Lower leg skin (tissue), 3 donors: ENCODE results near the gene ELOB.

ENCODE experiments used
- CTCF ChIP-seq, 3 donors: fragments of 450-650 bp; IDR thresholded peaks; one replicate each; pipeline ENCODE4 v1.5.1; 2016; ENCODE audit warnings: antibody characterized with exemption in 3 of 3, mild to moderate bottlenecking in 3 of 3, moderate library complexity in 2 of 3
- POLR2A ChIP-seq, 2 donors: fragments of 450-650 bp; IDR thresholded peaks; one replicate each; pipeline ENCODE4 v1.6.1; 2016 to 2017; ENCODE audit warnings: antibody characterized with exemption in 2 of 2, mild to moderate bottlenecking in 1 of 2, moderate library complexity in 1 of 2

- TF ChIP-seq CTCF (IDR thresholded peaks at IDR 0.05) (no peak), POLR2A (IDR thresholded peaks at IDR 0.05) (no peak)
These were observed 21.7 kb upstream of the ELOB start for GRCh38 chr16:2798723-2799204.
